Keratinocyte (primary cell): ENCODE results near the gene STX18.

ENCODE experiments used
- EZH2 ChIP-seq: IDR thresholded peaks from one replicate; pipeline ENCODE4 v1.6.1; 2012; ENCODE audit warnings: inconsistent platforms, mild to moderate bottlenecking, low read length, moderate library complexity
- TF ChIP-seq, protein P1 (sequence below), 3 experiments: IDR thresholded peaks in 1 of 3; conservative IDR thresholded peaks in 1 of 3; optimal IDR thresholded peaks in 1 of 3; 2 replicates in 2 of 3; 3 replicates in 1 of 3; pipeline versions ENCODE3 to v1.5.1; 2011; ENCODE audit warnings: low read length in 3 of 3, mild to moderate bottlenecking in 3 of 3, moderate library complexity in 2 of 3, control low read depth in 1 of 3, inconsistent platforms in 1 of 3; ENCODE audit not compliant: insufficient read depth in 2 of 3; ENCODE audit errors: extremely low read depth in 1 of 3

DNA sequence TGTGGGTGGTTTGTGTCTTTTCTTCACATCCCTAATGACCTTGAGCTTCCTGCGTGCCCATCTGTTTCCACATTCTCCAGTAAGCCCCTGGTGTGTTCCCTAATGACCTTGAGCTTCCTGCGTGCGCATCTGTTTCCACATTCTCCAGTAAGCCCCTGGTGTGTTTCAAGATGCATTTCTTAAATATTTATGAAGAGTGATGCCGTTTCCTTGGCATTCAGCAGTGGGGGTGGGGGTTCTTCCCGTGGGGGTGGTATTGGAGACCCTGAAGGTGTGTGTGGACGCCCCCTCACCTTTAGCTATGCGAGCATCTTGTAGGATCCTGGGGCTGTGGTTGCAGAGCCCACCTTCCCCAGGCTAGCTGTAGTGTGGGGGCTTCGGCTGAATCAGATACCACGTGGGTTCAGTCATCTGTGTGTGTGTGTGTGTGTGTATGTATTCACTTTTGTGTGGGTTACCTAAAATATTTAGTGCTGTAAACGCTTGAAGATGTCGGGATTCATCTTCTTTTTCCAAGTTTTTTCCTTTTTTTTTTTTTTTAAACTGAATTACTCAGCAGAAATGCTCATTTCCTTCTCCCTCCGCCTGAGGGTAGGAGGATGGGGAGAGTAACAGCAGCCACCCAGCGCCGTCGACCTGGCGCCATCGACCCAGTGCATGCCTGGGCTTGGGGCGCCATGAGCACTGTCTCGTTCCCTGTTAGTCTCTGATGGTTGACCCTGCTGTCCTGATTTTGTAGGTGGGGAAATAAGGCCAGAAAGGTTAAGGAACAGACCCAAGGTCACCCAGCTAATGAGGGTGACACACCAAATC is 145.0 kb downstream of the STX18 start:
- TF ChIP-seq, protein P1, sequence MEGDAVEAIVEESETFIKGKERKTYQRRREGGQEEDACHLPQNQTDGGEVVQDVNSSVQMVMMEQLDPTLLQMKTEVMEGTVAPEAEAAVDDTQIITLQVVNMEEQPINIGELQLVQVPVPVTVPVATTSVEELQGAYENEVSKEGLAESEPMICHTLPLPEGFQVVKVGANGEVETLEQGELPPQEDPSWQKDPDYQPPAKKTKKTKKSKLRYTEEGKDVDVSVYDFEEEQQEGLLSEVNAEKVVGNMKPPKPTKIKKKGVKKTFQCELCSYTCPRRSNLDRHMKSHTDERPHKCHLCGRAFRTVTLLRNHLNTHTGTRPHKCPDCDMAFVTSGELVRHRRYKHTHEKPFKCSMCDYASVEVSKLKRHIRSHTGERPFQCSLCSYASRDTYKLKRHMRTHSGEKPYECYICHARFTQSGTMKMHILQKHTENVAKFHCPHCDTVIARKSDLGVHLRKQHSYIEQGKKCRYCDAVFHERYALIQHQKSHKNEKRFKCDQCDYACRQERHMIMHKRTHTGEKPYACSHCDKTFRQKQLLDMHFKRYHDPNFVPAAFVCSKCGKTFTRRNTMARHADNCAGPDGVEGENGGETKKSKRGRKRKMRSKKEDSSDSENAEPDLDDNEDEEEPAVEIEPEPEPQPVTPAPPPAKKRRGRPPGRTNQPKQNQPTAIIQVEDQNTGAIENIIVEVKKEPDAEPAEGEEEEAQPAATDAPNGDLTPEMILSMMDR (optimal IDR thresholded peaks at IDR 0.05 in 1 of 3, IDR thresholded peaks at IDR 0.05 in 1 of 3, conservative IDR thresholded peaks at IDR 0.05 in 1 of 3; ENCODE audit: extremely low read depth in 1 of 3, insufficient read depth in 2 of 3, low read length in 3 of 3) = no peak
- TF ChIP-seq EZH2 = no peak
